ENCODE results near the gene ALOX12.

ALOX12 gene

GRCh38 chr17:6994118-6994598 is 1.7 kb upstream of the ALOX12 start:
- no peak overlapping the region for H3K4me3 ChIP-seq (ENCODE audit: low read depth, low read length)
- TF ChIP-seq CTCF (IDR thresholded peaks at IDR 0.05; ENCODE audit: control insufficient read depth, extremely low read depth, insufficient read depth) = no peak
- DNase-seq (ENCODE audit: low read depth) = no peak

- H3K4me3 ChIP-seq (ENCODE audit: low read depth, low read length) = no peak overlapping the region
- DNase-seq (ENCODE audit: low read depth) = no peak
- no peak for TF ChIP-seq CTCF (IDR thresholded peaks at IDR 0.05; ENCODE audit: control insufficient read depth, extremely low read depth, insufficient read depth)
Measured at GRCh38 chr17:6994666-6995256, 1.1 kb upstream of the ALOX12 start.

- H3K4me3 ChIP-seq (ENCODE audit: low read depth, low read length) = no peak overlapping the region
- TF ChIP-seq CTCF (IDR thresholded peaks at IDR 0.05; ENCODE audit: control insufficient read depth, extremely low read depth, insufficient read depth) = no peak
- no peak for DNase-seq (ENCODE audit: low read depth)
Measured at GRCh38 chr17:6996256-6997011, 585 bp downstream of the ALOX12 start.

- TF ChIP-seq CTCF (IDR thresholded peaks at IDR 0.05; ENCODE audit: control insufficient read depth, extremely low read depth, insufficient read depth) = no peak
- H3K4me3 ChIP-seq (ENCODE audit: low read depth, low read length) = no peak overlapping the region
- no peak for DNase-seq (ENCODE audit: low read depth)
Measured at GRCh38 chr17:6997171-6997570, 1.3 kb downstream of the ALOX12 start.

GRCh38 chr17:6998855-6999508 is 3.1 kb downstream of the ALOX12 start:
- DNase-seq (ENCODE audit: low read depth) = no peak
- TF ChIP-seq CTCF (IDR thresholded peaks at IDR 0.05; ENCODE audit: control insufficient read depth, extremely low read depth, insufficient read depth) = no peak
- H3K4me3 ChIP-seq (ENCODE audit: low read depth, low read length) = no peak overlapping the region

GRCh38 chr17:7001318-7001961 is 5.6 kb downstream of the ALOX12 start:
- peak; percentile 66 for TF ChIP-seq CTCF (IDR thresholded peaks at IDR 0.05; ENCODE audit: control insufficient read depth, extremely low read depth, insufficient read depth)
- DNase-seq (ENCODE audit: low read depth) = no peak
- no peak overlapping the region for H3K4me3 ChIP-seq (ENCODE audit: low read depth, low read length)

Data from LNCaP clone FGC (cell line).